Breast epithelium (tissue), 3 donors: Measurements from ENCODE around the gene ABHD12B.

Source experiments
- POLR2AphosphoS5 ChIP-seq, 3 donors: sonication (generic); formaldehyde crosslinking; IDR thresholded peaks; one replicate each; pipeline ENCODE4 v1.6.1; 2017; ENCODE audit warnings: antibody characterized with exemption in 3 of 3
- TF ChIP-seq, protein P1 (sequence below), 3 donors: fragments of 450-650 bp; IDR thresholded peaks; one replicate each; pipeline ENCODE4 v1.5.1; 2016 to 2017; ENCODE audit warnings: antibody characterized with exemption in 3 of 3, mild to moderate bottlenecking in 3 of 3, moderate library complexity in 3 of 3

DNA sequence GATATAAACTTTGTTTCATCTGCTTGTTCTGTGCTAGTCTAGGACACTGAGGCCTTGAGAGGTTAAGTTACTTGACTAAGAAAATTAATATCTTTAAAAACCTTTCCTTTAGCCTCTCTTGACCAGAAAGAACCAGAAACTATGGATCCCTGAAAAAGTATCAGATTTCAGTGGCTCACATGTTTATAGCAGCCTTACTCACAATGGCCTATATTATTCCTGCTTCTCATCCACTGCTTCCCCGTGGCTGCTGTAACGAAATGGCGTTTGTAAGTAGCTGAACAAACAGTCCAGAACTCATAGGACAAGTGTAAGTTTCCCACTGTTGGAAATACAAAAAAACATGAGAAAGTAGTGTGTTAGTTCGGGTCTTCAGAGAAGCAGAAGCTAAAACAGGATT, 75.6 kb downstream of the ABHD12B start:
- TF ChIP-seq, protein P1, sequence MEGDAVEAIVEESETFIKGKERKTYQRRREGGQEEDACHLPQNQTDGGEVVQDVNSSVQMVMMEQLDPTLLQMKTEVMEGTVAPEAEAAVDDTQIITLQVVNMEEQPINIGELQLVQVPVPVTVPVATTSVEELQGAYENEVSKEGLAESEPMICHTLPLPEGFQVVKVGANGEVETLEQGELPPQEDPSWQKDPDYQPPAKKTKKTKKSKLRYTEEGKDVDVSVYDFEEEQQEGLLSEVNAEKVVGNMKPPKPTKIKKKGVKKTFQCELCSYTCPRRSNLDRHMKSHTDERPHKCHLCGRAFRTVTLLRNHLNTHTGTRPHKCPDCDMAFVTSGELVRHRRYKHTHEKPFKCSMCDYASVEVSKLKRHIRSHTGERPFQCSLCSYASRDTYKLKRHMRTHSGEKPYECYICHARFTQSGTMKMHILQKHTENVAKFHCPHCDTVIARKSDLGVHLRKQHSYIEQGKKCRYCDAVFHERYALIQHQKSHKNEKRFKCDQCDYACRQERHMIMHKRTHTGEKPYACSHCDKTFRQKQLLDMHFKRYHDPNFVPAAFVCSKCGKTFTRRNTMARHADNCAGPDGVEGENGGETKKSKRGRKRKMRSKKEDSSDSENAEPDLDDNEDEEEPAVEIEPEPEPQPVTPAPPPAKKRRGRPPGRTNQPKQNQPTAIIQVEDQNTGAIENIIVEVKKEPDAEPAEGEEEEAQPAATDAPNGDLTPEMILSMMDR (IDR thresholded peaks at IDR 0.05): no peak
- TF ChIP-seq POLR2AphosphoS5 (IDR thresholded peaks at IDR 0.05): no peak
